ENCODE measurements around the gene IL17D.

DNA sequence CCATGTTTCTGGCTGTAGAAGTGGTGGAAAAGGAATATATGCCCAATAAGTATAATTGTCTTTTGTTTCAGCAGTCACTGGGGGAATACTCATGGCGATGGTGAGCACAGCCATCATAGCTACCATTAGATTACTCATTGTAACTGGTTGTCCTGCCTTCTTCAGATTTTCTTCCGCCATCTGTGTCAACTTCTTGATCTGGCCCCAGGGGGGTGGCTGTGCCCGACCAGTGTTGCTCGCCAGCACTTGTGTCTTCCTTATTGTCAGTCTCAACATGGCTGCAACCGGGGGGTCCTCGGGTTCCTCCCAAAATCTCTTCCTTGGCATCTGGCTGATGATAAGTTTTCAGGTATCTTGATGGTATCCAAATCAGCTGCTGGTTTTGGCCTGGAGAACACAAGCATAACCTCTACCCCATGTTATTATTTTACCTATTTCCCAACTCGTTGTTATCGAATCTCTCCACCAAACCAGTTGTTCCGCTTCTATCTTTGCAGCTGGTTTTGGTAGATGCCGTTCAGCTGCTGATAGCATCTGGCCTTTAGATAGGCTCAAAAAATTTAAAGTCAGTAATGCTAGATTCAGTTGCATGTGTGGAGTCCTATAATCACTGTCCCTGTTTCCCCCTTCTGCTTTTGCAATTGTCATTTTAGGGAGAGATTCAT is 23.0 kb upstream of the IL17D start:
- no peak for TF ChIP-seq CTCF (IDR thresholded peaks at IDR 0.05)
- TF ChIP-seq POLR2A (IDR thresholded peaks at IDR 0.05) = no peak
